GM21529 (cell line): ENCODE measurements around the gene RAD21L1.

Source experiments
- ATAC-seq: cut with Tn5 transposase; IDR thresholded peaks from one replicate; pipeline ENCODE4 v1.9.1; 2021; ENCODE audit not compliant: unreplicated experiment

RAD21L1 gene

GRCh38 chr20:1293641-1294379 is 68.0 kb downstream of the RAD21L1 start:
- no peak for ATAC-seq

DNA sequence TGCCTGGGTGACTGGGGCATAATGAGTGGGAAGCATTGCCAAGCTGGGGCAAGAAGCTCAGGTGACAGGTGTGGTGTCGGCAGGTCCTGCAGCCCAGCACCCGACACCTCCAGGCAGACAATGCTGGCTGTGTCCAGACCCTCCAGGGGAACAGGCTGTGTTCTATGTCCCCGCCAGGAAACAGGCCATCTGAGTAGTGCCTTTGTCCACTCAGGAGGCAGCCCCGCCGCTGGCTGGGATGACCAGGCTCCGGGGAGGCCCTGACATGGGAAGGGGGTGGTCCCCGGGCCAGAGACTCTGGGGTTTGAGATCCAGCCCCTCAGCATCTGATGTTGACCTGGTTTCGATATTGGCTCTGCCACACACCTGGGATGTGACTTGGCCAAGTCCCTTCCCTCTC is 68.7 kb downstream of the RAD21L1 start:
- no peak for ATAC-seq

DNA sequence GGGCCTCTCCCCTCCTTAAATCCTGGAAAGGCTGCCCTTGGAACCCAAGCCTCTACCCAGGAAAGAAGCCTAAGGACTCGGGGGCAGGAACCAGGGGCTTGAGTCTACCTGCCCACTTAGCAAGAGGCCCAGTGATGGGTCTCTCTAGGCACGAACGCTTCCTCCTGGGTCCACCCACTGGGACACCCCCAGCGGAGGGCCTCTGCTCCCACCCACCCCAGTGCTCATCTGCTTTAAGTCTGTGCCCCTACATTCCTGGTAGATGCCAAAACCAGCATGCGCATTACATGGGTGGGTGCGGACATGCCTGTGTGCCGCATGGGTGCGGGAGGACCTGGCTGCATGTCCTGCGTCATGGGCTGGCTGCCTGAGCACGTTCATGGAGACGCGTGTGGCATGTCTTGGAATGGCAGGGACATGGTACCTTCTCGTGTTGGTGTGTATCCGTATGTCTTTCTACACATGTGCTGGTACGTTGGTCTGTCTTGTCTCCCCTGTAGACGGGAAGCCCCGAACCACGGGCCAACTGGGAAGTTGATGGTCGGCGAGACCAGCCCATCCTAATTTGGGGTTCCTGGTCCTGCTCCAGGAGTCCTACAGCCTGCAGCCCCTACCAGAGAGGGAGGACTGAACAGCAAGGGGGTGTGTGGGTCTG is 69.6 kb downstream of the RAD21L1 start:
- ATAC-seq = no peak

- no peak for ATAC-seq
Observed at GRCh38 chr20:1296117-1296610, 70.3 kb downstream of the RAD21L1 start.

- ATAC-seq = no peak
Observed at GRCh38 chr20:1296922-1297321, 71.1 kb downstream of the RAD21L1 start.

GRCh38 chr20:1297486-1297885 is 71.6 kb downstream of the RAD21L1 start:
- no peak for ATAC-seq

DNA sequence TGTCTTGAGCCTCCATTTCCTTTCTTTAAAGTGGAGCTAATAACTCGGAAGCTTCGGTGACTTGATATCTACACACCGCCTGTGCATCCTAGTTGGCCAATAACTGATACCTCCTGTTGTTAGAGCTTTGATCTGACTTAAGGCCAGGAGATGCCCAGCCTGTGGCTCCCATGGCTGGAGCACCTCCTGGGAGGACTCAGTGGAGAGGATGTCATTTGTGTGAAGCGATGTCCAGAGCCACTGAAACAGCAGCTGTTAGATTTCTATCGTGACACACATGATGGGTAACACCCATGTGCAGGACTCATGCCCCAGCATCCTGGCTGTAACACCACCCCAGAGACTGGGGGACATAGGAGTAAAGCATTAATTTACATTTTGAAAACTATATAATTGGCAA is 72.3 kb downstream of the RAD21L1 start:
- ATAC-seq = no peak

DNA sequence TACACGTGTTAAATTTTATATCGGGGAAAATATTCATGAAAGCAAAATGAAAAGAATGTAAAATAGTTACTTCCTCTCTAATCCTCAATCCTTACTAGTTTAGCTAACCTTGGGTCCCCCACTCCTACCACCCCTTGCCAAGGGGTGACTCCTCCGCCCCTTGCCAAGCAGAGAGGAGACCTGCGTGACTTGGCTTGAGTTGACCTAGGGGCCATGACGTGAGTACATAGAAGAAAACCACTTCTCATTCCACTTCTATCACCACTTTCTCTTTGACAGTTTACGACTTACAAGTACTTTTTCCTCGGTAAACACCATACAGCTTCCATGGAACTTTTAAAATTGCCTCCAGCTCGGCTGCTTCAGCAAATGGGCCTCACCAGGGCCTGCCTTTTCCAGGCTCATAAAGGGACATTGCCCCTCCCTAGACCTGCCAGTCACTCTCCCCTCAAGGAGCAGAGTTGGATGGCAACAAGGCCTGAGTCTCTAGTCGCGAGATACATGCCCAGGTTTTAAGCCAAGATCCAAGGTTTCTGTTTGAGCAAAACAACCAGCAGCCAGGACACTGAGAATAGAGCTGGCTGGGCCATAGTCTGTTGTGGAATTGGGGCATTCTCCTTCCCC is 73.2 kb downstream of the RAD21L1 start:
- no peak for ATAC-seq

GRCh38 chr20:1299522-1299921 is 73.7 kb downstream of the RAD21L1 start:
- ATAC-seq = no peak

- ATAC-seq = no peak
Observed at GRCh38 chr20:1300083-1300840, 74.4 kb downstream of the RAD21L1 start.

DNA sequence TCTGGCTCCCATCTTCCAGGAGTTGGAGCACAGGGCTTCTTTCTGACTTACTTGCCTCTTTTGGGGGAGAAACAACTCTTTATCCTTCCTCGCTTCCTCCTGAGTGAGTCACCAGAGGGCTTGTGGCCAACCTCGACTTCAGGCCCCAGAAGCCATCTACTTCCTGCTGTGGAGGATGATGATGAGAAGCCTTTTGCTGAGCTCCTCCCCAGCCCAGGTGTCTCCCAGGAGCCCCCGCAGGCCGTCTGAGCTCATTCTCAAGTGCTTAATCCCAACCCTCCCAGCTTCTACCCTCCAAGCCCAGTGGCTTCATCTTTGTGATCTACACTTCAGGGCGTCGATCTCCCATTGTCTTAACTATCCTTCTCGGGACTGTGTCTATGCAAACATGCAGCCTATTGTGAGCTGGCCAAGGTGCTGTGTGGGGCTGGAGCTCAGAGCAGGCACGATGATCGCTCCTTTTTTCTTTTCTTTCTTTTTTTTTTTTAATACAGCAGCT is 75.2 kb downstream of the RAD21L1 start:
- no peak for ATAC-seq

GRCh38 chr20:1302685-1303541 is 77.1 kb downstream of the RAD21L1 start:
- no peak for ATAC-seq

- no peak for ATAC-seq
Observed at GRCh38 chr20:1304710-1305515, 79.1 kb downstream of the RAD21L1 start.
